ENCODE measurements around the gene SSBP2. TPM values are rescaled to one million over a fixed set of nuclear protein-coding genes. Genes with fewer than 3 reads are reported as not detected.

SSBP2 gene
- total RNA-seq, 2 donors from 2014 or later, result 12.5 to 18.3 TPM

DNA sequence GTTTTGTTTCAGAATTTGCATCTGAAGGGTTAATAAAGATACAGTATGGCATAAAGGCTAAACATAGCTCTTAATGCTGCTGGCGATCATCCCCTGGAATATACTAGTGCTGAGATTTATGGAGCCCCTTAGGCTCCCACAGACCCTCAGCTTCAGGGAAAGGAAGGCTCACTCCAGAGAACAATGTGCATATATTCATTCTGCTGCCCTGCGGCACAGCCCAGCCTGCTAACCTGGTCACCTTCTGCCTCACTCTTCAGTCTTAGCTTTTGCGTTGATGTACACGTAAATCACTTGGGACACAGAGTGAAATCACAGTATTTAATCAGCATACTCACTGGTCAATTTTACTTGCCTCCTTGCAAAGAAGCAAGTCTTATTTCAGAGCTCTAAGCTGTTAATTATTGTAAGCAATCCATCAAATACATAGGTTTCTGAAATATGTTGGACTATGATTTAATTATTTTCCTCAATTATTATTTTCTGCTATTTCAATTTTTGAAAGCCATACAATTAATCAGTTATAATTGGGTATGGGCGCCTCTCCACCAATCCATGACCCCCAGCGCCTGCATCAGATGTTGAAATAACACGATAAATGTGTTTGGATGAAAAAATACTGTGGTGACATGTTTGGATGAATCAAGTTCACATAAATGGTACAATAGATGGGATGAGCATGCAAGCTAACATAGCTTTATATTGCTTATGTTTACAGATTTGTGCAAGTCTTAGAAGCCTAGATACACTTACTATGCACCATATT is 345.6 kb downstream of the SSBP2 start:
- H3K27ac Mint-ChIP-seq, result no peak overlapping the region

DNA sequence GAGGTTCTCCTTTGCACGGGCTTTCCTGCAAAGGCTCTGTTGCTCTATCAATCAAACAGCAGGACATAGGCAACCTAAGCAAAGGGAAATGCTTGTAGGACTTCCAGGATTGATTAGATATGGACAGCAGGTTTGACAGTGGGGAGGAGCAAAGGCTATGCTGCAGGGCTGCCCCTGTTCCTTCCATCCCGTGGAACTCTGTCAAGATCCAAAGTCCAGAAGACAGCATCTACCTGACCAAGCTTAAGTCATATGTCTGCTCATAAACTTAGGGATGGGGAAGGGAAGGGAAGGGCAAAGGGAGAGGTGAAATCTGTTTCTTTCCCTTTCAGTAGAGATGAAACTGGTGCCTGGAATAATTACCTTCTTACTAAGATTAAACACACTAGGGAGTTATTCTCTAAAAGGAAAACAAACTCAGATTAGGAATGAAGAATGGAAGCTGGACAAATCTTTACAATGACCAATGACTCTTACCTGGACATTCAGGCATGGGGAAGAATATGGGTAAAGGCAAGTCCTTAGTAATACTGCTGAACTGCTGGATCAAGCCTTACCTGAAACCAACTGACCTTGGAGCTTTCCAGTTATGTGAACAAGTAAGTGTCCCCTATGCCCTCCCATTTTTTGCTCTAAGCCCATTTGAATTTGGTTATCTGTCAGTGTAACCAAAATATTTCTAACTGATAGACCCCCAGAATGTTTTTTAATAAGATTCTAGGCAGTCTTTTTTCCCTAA is 348.5 kb downstream of the SSBP2 start:
- peaks cover 16% of the 10 kb centered on the region for H3K27me3 Mint-ChIP-seq

More for the DNA sequence above, 345.6 kb downstream of the SSBP2 start:
- H3K36me3 Mint-ChIP-seq (ENCODE audit: low read depth), result peaks cover 4% of the 10 kb centered on the region
- peaks cover 9% of the 10 kb centered on the region for H3K27me3 Mint-ChIP-seq
- no peak overlapping the region for H3K4me3 Mint-ChIP-seq
- no peaks in the 10 kb centered on the region for H3K4me1 Mint-ChIP-seq
- ATAC-seq (replicated peaks), result no peak
- H3K9me3 Mint-ChIP-seq, result no peaks in the 10 kb centered on the region

DNA sequence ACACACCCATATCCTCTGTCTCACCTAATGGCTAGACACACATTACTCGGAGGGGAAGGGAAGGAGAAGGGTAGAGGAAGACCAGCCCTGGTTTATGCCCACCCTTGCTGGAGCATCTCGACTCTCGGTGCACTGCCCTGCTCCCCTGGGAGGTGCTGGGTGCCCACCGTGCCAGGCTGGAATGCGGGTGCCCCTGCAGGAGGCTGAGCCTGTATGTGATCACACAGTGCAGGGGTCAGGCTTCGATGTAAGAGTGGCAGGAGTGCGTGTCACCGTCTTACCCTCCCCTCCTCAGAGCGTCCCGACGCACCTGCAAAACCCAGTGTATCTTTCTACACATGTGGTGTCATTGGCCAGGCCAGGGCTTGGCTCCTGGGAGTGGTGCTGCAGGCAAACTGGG is 349.6 kb downstream of the SSBP2 start:
- Mint-ChIP-seq H3K36me3 (ENCODE audit: low read depth) (no peaks in the 10 kb centered on the region), H3K9me3 (no peaks in the 10 kb centered on the region), H3K4me3 (no peak overlapping the region), H3K27ac (no peak overlapping the region), H3K27me3 (peaks cover 19% of the 10 kb centered on the region), H3K4me1 (no peaks in the 10 kb centered on the region)
- no peak for ATAC-seq (replicated peaks)

More for the DNA sequence above, 348.5 kb downstream of the SSBP2 start:
- Mint-ChIP-seq H3K4me3 (no peak overlapping the region), H3K36me3 (ENCODE audit: low read depth) (no peaks in the 10 kb centered on the region), H3K4me1 (no peaks in the 10 kb centered on the region), H3K9me3 (no peaks in the 10 kb centered on the region), H3K27ac (no peak overlapping the region)
- no peak for ATAC-seq (replicated peaks)

DNA sequence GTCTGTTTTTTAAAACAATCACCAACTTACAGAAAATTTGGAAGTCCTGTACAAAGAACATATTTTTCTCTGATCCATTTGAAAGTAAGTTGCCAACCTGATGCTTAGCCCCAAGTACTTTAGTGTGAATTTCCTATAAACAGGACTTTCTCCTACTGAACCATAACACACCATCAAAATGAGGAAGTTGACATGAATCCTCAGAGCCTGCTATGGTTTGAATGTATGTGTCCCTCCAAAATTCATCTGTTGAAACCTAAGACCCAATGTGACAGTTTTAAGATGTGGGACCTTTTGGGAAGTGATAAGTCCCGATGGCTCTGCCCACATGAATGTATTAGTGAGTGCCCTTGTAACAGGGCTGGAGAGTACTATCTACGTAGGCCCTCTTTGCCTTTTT is 350.5 kb downstream of the SSBP2 start:
- no peaks in the 10 kb centered on the region for H3K9me3 Mint-ChIP-seq
- H3K36me3 Mint-ChIP-seq (ENCODE audit: low read depth), result no peaks in the 10 kb centered on the region
- H3K27ac Mint-ChIP-seq, result no peak overlapping the region
- H3K4me3 Mint-ChIP-seq, result no peak overlapping the region
- H3K4me1 Mint-ChIP-seq, result no peaks in the 10 kb centered on the region
- peaks cover 26% of the 10 kb centered on the region for H3K27me3 Mint-ChIP-seq
- ATAC-seq (replicated peaks), result no peak

- Mint-ChIP-seq H3K36me3 (ENCODE audit: low read depth) (no peaks in the 10 kb centered on the region), H3K4me1 (no peaks in the 10 kb centered on the region), H3K4me3 (no peak overlapping the region), H3K27me3 (peaks cover 30% of the 10 kb centered on the region), H3K27ac (no peak overlapping the region), H3K9me3 (no peaks in the 10 kb centered on the region)
- ATAC-seq (replicated peaks), result no peak
These were observed 352.2 kb downstream of the SSBP2 start for GRCh38 chr5:81398741-81399140.

DNA sequence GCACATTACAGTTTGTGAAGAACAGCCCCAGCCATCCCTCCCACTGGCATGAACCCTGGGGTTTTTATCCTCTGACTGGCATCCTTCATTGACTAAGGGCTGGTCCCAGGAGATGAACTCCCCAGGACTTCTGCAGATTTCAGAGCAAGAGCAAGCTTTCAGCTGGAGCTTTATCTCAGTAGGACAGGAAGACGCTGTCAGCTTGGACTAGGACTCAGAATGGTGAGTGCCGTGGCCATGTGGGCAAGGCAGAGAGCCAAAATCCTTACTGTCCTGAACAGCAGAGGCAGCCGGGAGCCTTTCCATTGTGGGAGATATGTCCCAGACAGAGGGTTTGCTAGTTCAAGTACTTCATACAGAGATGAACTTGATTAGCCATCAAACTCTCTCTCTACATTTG is 353.7 kb downstream of the SSBP2 start:
- no peak overlapping the region for H3K27ac Mint-ChIP-seq
- no peak overlapping the region for H3K4me3 Mint-ChIP-seq
- no peak for ATAC-seq (replicated peaks)
- peaks cover 38% of the 10 kb centered on the region for H3K27me3 Mint-ChIP-seq
- no peaks in the 10 kb centered on the region for H3K4me1 Mint-ChIP-seq
- no peaks in the 10 kb centered on the region for H3K9me3 Mint-ChIP-seq
- no peaks in the 10 kb centered on the region for H3K36me3 Mint-ChIP-seq (ENCODE audit: low read depth)

DNA sequence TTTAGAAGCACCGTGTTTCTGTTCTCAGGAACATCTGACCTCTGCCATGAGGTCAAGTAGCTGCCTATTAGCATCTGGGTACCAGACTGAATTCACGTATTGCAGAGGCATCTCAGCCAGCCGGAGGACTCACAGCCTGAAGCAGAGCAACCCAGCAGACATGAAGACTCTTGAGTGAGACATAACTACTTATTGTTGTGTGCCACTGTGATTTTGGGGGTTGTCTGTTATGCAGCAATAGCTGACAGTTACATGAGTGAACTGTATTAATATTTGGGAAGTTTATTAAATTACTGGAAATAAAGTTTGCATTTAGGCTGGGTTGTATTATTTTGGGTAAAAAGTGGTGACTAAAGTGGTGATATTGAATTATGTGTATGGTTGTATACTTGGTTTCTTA is 355.6 kb downstream of the SSBP2 start:
- Mint-ChIP-seq H3K27ac (no peak overlapping the region), H3K36me3 (ENCODE audit: low read depth) (no peaks in the 10 kb centered on the region), H3K27me3 (peaks cover 44% of the 10 kb centered on the region), H3K9me3 (no peaks in the 10 kb centered on the region), H3K4me3 (no peak overlapping the region), H3K4me1 (no peaks in the 10 kb centered on the region)
- no peak for ATAC-seq (replicated peaks)

DNA sequence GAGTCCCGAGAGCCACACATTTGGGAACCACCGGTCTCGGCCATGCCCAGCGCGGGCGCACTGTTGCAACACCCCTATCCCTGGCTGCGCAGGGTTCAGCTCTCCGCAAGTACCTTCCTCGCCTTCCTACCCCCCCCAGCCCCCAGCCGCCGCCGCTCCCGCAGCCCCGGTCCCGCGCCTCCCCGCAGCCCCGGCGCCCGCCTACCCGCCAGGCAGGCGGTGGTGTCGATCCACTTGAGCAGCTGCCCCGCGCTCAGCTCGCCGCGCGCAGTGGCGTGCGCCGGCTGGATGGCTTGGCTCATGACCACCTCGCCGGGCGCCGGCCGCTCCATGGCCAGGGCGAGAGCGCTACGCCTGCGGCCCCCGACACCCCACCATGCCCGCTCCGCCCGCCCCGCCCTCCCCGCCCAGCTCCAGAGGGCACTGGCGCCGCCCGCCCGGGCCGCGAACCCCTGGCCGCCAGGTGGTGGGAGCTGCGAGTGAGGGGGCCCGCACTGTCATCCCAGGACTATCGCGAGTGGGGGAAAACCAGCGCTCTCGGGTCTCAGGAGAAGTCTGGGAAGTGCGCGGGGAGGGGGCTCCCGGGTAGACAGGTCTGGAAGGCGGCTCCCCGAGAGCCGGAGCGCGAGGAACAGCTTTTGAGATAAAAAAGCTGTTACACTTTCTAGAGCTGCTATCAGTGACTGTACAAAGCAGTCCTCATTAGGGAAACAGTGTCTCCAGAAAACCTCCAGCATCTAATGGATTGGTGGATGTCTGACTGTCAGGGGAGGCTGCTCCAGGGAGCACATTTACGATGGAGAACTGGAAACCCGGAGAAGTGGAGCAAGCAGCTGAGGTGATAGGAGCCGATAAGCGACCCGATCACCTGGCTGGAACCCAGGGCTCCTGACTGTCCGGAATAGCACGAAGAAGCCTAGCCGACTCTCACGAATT is 356.8 kb downstream of the SSBP2 start, which contains the start of gene ACOT12:
ACOT12 (minus strand) TSS at position 352 of the 936 bp plus-strand sequence; CDS start at position 332, 20 bp downstream.
- H3K4me3 Mint-ChIP-seq, result peak within 1 kb of the TSS; percentile 36
- H3K27ac Mint-ChIP-seq, result no peak within 1 kb of the TSS
- no peak for ATAC-seq (replicated peaks)
- no peaks in the 10 kb centered on the region for H3K36me3 Mint-ChIP-seq (ENCODE audit: low read depth)
- no peaks in the 10 kb centered on the region for H3K4me1 Mint-ChIP-seq
- H3K27me3 Mint-ChIP-seq, result peaks cover 47% of the 10 kb centered on the region
- no peaks in the 10 kb centered on the region for H3K9me3 Mint-ChIP-seq

DNA sequence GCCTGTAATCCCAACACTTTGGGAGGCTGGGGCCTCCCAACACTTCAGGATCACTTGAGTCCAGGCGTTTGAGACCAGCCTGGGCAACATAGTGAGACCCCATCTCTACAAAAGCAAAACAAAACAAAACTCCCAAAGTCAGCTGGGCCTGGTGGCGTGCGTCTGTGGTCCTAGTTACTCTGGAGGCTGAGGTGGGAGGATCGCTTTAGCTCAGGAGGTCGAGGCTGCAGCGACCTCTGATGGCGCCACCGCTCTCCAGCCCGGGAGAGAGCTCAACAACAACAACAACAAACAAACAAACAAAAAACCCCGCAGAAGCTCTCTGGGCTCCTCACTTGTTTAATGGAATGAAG is 357.5 kb downstream of the SSBP2 start:
- H3K4me3 Mint-ChIP-seq, result peak overlapping the region; percentile 36
- H3K27me3 Mint-ChIP-seq, result peaks cover 48% of the 10 kb centered on the region
- H3K36me3 Mint-ChIP-seq (ENCODE audit: low read depth), result no peaks in the 10 kb centered on the region
- no peak for ATAC-seq (replicated peaks)
- peaks cover 3% of the 10 kb centered on the region for H3K9me3 Mint-ChIP-seq
- no peaks in the 10 kb centered on the region for H3K4me1 Mint-ChIP-seq
- H3K27ac Mint-ChIP-seq, result no peak overlapping the region

DNA sequence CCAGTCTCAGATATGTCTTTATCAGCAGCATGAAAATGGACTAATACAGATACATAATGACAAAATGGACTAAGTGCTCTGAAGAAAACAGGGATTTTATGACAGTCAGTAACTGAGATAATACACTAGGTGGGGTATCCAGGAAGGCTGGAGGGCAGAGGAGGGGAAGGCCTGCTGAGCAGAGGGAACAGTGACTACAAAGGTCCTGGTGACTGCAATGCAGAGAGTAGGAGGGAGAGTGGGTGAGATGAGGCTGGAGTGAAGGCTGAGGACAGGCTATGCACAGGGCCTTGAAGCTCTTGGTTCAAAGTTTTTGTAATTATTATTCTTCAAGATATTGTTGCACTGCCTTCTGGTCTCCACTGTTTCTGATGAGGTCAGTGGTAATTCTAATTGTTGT is 361.9 kb downstream of the SSBP2 start:
- H3K4me1 Mint-ChIP-seq, result no peaks in the 10 kb centered on the region
- no peaks in the 10 kb centered on the region for H3K36me3 Mint-ChIP-seq (ENCODE audit: low read depth)
- peak overlapping the region; percentile 22 for H3K27ac Mint-ChIP-seq
- H3K9me3 Mint-ChIP-seq, result peaks cover 3% of the 10 kb centered on the region
- peaks cover 38% of the 10 kb centered on the region for H3K27me3 Mint-ChIP-seq
- no peak for ATAC-seq (replicated peaks)
- H3K4me3 Mint-ChIP-seq, result no peak overlapping the region

DNA sequence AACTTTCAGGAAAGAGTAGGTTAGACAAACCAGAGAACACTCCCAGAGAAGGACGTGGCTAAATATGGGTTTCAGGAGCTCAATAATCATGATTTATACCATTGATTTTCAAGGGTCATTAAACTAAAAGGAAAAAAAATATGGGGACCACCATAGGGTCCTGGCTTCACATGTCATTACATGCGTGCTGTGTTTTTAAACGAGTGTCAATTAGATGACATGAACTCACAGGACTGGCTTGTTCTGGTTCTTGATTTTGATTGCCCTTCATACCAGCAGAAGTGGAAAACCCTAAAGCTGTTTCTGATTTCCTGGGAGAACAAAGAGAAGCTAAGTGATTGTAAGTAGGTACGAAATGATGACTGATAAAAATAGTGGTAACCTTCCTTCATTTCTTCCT is 362.7 kb downstream of the SSBP2 start:
- peaks cover 3% of the 10 kb centered on the region for H3K9me3 Mint-ChIP-seq
- no peaks in the 10 kb centered on the region for H3K36me3 Mint-ChIP-seq (ENCODE audit: low read depth)
- no peak overlapping the region for H3K27ac Mint-ChIP-seq
- peaks cover 34% of the 10 kb centered on the region for H3K27me3 Mint-ChIP-seq
- H3K4me3 Mint-ChIP-seq, result no peak overlapping the region
- no peak for ATAC-seq (replicated peaks)
- no peaks in the 10 kb centered on the region for H3K4me1 Mint-ChIP-seq

GRCh38 chr5:81383867-81384266 is 367.0 kb downstream of the SSBP2 start:
- H3K27ac Mint-ChIP-seq, result no peak overlapping the region
- H3K36me3 Mint-ChIP-seq (ENCODE audit: low read depth), result no peaks in the 10 kb centered on the region
- ATAC-seq (replicated peaks), result no peak
- no peak overlapping the region for H3K4me3 Mint-ChIP-seq
- H3K9me3 Mint-ChIP-seq, result peaks cover 2% of the 10 kb centered on the region
- no peaks in the 10 kb centered on the region for H3K4me1 Mint-ChIP-seq
- peaks cover 10% of the 10 kb centered on the region for H3K27me3 Mint-ChIP-seq

DNA sequence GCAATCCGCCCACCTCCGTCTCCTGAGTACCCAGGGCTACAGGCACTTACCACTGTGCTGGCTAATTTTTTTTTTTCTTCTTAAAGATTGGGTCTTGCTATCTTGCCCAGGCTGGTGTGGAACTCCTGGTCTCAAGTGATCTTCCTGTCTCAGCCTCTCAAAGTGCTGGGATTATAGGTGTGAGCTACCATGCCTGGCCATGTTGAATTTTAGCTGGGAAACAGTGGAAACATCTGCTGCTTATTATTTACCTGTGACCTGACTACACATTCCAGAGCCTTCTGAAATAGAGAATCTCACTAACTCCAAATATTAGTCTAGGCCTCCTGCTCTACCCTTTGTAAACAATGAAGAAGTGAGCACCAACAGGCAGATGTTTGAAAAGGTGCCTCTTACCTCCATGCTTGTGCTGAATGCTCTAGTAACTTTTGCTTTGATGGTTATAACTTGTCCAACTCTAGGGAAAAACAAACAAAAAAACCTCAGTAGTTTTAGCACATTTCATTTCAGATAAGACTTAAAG is 379.5 kb downstream of the SSBP2 start:
- no peak for ATAC-seq (replicated peaks)
- no peak overlapping the region for H3K4me3 Mint-ChIP-seq
- no peaks in the 10 kb centered on the region for H3K9me3 Mint-ChIP-seq
- H3K27me3 Mint-ChIP-seq, result peaks cover 11% of the 10 kb centered on the region
- no peak overlapping the region for H3K27ac Mint-ChIP-seq
- H3K36me3 Mint-ChIP-seq (ENCODE audit: low read depth), result no peaks in the 10 kb centered on the region
- no peaks in the 10 kb centered on the region for H3K4me1 Mint-ChIP-seq

- H3K36me3 Mint-ChIP-seq (ENCODE audit: low read depth), result no peaks in the 10 kb centered on the region
- no peaks in the 10 kb centered on the region for H3K9me3 Mint-ChIP-seq
- peaks cover 10% of the 10 kb centered on the region for H3K27me3 Mint-ChIP-seq
- ATAC-seq (replicated peaks), result no peak
- no peak overlapping the region for H3K27ac Mint-ChIP-seq
- H3K4me1 Mint-ChIP-seq, result no peaks in the 10 kb centered on the region
- no peak overlapping the region for H3K4me3 Mint-ChIP-seq
These were observed 380.0 kb downstream of the SSBP2 start for GRCh38 chr5:81370912-81371311.

Measured in activated T-helper 17 cell treated with anti-CD3 and anti-CD28 coated beads, Interleukin-2, amount 50 U/mL, for 72 hours (primary cell).